BJ (cell line): ENCODE results near the gene ARHGAP23. TPM values are rescaled to one million over a fixed set of nuclear protein-coding genes. Genes with fewer than 3 reads are reported as not detected.

Experiments
- CTCF ChIA-PET: fragments of 350-600 bp; formaldehyde crosslinking; extraction: SDS; loops from one replicate; lab custom pipeline; 2021; ENCODE audit warnings: antibody characterized with exemption, inconsistent platforms; lab: Yijun Ruan, JAX
- POLR2A ChIA-PET: fragments of 300-600 bp; sonication (Branson Sonifier 250); formaldehyde crosslinking; extraction: SDS; loops from one replicate; lab custom pipeline; 2021; ENCODE audit warnings: antibody characterized with exemption; lab: Charles Lee
- DNase-seq: peaks from one replicate; pipeline ENCODE4 v3.0.0-alpha.2; 2011; ENCODE audit warnings: low read depth
- H3K27me3 ChIP-seq: 2 replicates; pipeline ENCODE4 v1.6.0; 2011; ENCODE audit warnings: low read length; ENCODE audit not compliant: control insufficient read depth, insufficient read depth
- H3K36me3 ChIP-seq: 2 replicates; pipeline ENCODE4 v1.5.1; 2011; ENCODE audit warnings: low read length; ENCODE audit not compliant: control insufficient read depth, insufficient read depth
- H3K4me3 ChIP-seq: 2 replicates; pipeline ENCODE4 v1.5.1; 2011; ENCODE audit warnings: low read depth, mild to moderate bottlenecking, control low read depth, low read length
- CTCF ChIP-seq: IDR thresholded peaks from 2 replicates; pipeline ENCODE4 v1.5.1; 2011; ENCODE audit warnings: low read depth, mild to moderate bottlenecking, control low read depth, inconsistent platforms, low read length, moderate library complexity; ENCODE audit not compliant: insufficient read depth
- polyA plus RNA-seq: library from polyadenylated mRNA; depleted of rRNA; stranded (reverse); fragments of >200 nt; gene quantifications from 2 replicates; pipeline ENCODE4 v1.2.3, GENCODE V29; 2011

The ARHGAP23 gene
- polyA plus RNA-seq, 1 experiment = 17.2 TPM

DNA sequence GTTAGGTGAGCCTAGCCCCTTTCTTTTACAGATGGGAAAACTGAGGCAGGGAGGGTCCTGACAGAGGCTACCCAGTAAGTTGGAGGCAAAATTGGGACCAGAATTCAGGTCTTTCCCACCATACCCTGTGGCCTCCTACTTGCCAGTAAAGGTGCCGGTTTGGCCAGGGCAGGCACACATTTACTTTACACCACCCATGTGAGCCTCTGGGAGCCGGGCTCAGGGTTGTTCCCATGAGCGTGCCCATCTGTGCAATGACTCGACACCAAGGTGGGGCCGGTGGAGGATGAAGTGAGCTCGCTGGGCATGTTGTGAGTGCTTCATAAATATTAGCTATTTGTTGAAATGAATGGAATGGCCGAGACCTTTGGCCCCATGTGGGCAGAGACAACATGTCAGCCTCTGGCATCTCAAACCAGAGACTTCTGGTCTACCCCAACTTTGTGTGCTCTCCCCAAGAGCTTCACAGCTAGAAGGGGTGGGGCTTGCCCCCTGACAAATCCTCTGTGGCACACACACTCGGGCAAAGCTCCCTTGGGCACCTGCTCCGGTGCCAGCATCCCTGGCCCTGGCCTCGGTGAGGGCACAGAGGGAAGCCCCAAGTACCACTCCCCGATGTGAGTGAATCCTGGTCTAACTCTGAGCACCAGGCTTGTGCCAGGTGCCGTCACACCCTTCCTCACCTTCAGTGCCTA, 117.4 kb downstream of the ARHGAP23 start:
- no peak overlapping the region for H3K4me3 ChIP-seq
- ChIA-PET CTCF (interaction anchor here (2.3 to 6.6 kb wide), 2 partner anchors 10 to 13 kb away, joined by 5 to 38 read pairs; no protein-coding TSS in a partner anchor), POLR2A (no interaction called here)
- no peak for TF ChIP-seq CTCF
- H3K36me3 ChIP-seq = no peaks in the 10 kb centered on the region
- peaks cover 11% of the 10 kb centered on the region for H3K27me3 ChIP-seq
- no peak for DNase-seq

DNA sequence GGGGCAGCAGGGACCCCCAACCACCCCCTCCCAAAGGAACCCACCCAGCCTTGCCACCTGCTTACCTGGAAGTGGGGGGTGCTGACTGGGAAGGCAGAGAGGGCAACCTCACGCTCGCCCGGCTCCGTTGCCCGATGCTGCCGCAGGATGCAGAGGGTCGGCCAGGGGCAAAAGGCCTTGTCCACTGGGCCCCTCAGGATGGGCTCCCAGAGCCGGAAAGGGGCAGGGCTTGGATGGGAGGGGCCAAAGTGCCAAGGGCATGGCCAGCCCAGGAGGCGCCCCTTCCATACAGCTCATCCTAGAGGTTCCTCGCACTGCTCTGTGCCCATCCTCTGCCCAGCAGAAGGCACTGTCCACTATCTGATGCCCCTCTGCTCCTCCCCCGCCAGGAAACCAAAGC, 118.1 kb downstream of the ARHGAP23 start:
- no peak for TF ChIP-seq CTCF
- ChIA-PET CTCF (interaction anchor here (2.3 to 6.6 kb wide), 2 partner anchors 10 to 12 kb away, joined by 5 to 38 read pairs; no protein-coding TSS in a partner anchor), POLR2A (no interaction called here)
- DNase-seq = no peak
- Histone ChIP-seq H3K36me3 (no peaks in the 10 kb centered on the region), H3K4me3 (no peak overlapping the region), H3K27me3 (peaks cover 11% of the 10 kb centered on the region)

GRCh38 chr17:38547444-38547843, 119.2 kb downstream of the ARHGAP23 start:
- no peaks in the 10 kb centered on the region for H3K36me3 ChIP-seq
- POLR2A ChIA-PET = interaction anchor here (0.6 kb wide), 2 partner anchors 8 to 34 kb away, joined by 3 to 22 read pairs; no protein-coding TSS in a partner anchor
- no peak overlapping the region for H3K4me3 ChIP-seq
- H3K27me3 ChIP-seq = peaks cover 9% of the 10 kb centered on the region
- CTCF ChIA-PET = interaction anchor here (1.1 to 6.6 kb wide), 2 partner anchors 11 to 37 kb away, joined by 6 to 38 read pairs; no protein-coding TSS in a partner anchor
- no peak for TF ChIP-seq CTCF
- no peak for DNase-seq

DNA sequence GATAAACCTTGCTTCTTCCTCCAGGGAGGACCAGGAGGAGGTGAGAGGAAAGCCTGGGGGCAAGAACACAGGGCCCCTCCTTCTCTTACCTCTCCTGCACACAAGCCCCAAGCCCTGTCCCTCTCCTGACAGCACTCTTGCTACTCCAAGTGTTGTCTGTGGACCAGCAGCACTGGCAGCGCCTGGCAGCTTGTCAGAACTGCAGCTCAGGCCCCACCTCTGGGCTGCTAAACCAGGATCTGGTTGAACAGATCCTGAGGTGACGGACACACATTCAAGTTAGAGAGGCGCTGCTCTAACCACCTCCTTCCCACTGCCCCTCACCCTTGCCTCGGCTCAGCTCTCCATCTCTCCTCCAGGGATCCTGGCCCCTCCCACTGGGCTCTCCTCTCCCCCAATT, 121.0 kb downstream of the ARHGAP23 start:
- H3K27me3 ChIP-seq = peaks cover 6% of the 10 kb centered on the region
- CTCF ChIA-PET = interaction anchor here (0.9 to 6.6 kb wide), 2 partner anchors 9 to 12 kb away, joined by 4 to 38 read pairs; no protein-coding TSS in a partner anchor
- no peak for TF ChIP-seq CTCF

DNA sequence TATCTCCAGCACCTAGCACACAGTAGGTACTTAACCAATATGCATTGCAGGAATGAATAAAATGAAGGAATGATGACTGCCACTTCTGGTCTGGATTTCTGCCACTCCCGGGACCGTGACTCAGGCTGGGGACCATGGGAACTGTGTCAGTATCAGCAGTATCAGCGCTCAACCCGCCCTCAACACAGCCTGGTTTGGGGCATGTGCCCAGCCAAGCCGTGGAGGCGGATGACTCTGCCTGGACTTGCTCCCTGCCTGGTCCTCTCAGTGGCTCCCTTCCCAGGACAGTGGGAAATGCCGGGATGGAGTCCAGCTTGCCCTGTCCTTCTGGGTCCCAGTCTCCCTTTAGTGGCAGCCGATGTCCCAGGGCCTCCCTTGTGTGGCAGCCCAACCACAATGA, 122.4 kb downstream of the ARHGAP23 start:
- CTCF ChIA-PET = interaction anchor here (1.0 to 6.6 kb wide), 2 partner anchors 8 to 14 kb away, joined by 3 to 38 read pairs; no protein-coding TSS in a partner anchor
- DNase-seq = no peak
- H3K27me3 ChIP-seq = peaks cover 3% of the 10 kb centered on the region
- TF ChIP-seq CTCF = no peak
- POLR2A ChIA-PET = no interaction called here
- no peaks in the 10 kb centered on the region for H3K36me3 ChIP-seq
- H3K4me3 ChIP-seq = no peak overlapping the region

More for the DNA sequence above, 121.0 kb downstream of the ARHGAP23 start:
- Histone ChIP-seq H3K4me3 (no peak overlapping the region), H3K36me3 (no peaks in the 10 kb centered on the region)
- POLR2A ChIA-PET = no interaction called here
- DNase-seq = no peak
